ENCODE results near the gene ALDH3B2. TPM values are rescaled to one million over a fixed set of nuclear protein-coding genes. Genes with fewer than 3 reads are reported as not detected.

The ALDH3B2 gene
- total RNA-seq, 1 experiment from 2014 or later = not detected

- H3K27ac ChIP-seq (ENCODE audit: insufficient read length, low read depth, low read length) = no peak overlapping the region
- no CpG with 5 or more reads among the region's 28 CpGs for WGBS (ENCODE audit: extremely low coverage, insufficient read length, low lambda C conversion rate)
- H3K79me1 ChIP-seq (ENCODE audit: insufficient read depth, low read depth, low read length, poor library complexity, severe bottlenecking) = no peaks in the 10 kb centered on the region
- H3K4ac ChIP-seq (ENCODE audit: low read depth, low read length) = no peak overlapping the region
- no peaks in the 10 kb centered on the region for H3K79me2 ChIP-seq (ENCODE audit: insufficient read depth, low read length)
- no peak overlapping the region for H4K8ac ChIP-seq (replicated peaks; ENCODE audit: insufficient read length, low read depth, low read length)
- no peak overlapping the region for H2BK12ac ChIP-seq (ENCODE audit: insufficient read length, low read depth, low read length)
- H3K14ac ChIP-seq (ENCODE audit: insufficient read depth, low read length) = no peak overlapping the region
- TF ChIP-seq CTCF (conservative IDR thresholded peaks at IDR 0.05) = no peak
- peaks cover 6 to 9% of the 10 kb centered on the region in 2 experiments; a peak in 3 of 4 replicates for H3K4me1 Mint-ChIP-seq
- H2BK5ac ChIP-seq (ENCODE audit: insufficient read length, low read length) = no peak overlapping the region
- no peak overlapping the region for H2AK5ac ChIP-seq (ENCODE audit: insufficient read length, low read length)
- no peak overlapping the region for H4K91ac ChIP-seq (ENCODE audit: insufficient read length, low read depth, low read length)
- no peak for DNase-seq
- H3K23ac ChIP-seq (ENCODE audit: insufficient read length, low read depth, low read length) = no peak overlapping the region
- H3K56ac ChIP-seq (ENCODE audit: insufficient read length, low read depth, low read length) = no peak overlapping the region
- H3T11ph ChIP-seq (ENCODE audit: low read length) = no peak overlapping the region
- no peaks in the 10 kb centered on the region for H3K4me1 ChIP-seq (ENCODE audit: insufficient read depth, low read length)
- no peaks in the 10 kb centered on the region; a peak in 1 of 7 replicates for H3K36me3 Mint-ChIP-seq (ENCODE audit: insufficient read depth in 1 of 3, low read depth in 3 of 3)
- H2BK120ac ChIP-seq (ENCODE audit: low read depth, low read length, poor library complexity, severe bottlenecking) = no peak overlapping the region
- H4K5ac ChIP-seq (ENCODE audit: insufficient read length, low read depth, low read length) = no peak overlapping the region
- H3K9ac ChIP-seq (ENCODE audit: extremely low read depth, insufficient read length, low read length) = no peak overlapping the region
- H3K4me2 ChIP-seq (ENCODE audit: insufficient read depth, insufficient read length, low read length) = no peak overlapping the region
- peaks cover 7% of the 10 kb centered on the region; the same call in 1 of the 2 replicates for H3K27me3 ChIP-seq (ENCODE audit: insufficient read depth, low read length)
- H4K20me1 ChIP-seq (ENCODE audit: control insufficient read depth, insufficient read depth, insufficient read length) = no peaks in the 10 kb centered on the region
- no peak overlapping the region for H3K18ac ChIP-seq (ENCODE audit: insufficient read length, low read depth, low read length)
- no peak overlapping the region for H2BK20ac ChIP-seq (ENCODE audit: low read depth, low read length, poor library complexity, severe bottlenecking)
- H2BK15ac ChIP-seq (ENCODE audit: low read depth, low read length) = no peak overlapping the region
- H3K23me2 ChIP-seq (ENCODE audit: insufficient read length, low read depth, low read length, poor library complexity, severe bottlenecking) = no peaks in the 10 kb centered on the region
- no peak overlapping the region; a peak in 1 of 7 replicates for H3K27ac Mint-ChIP-seq
- H2AFZ ChIP-seq (ENCODE audit: low read length) = no peak overlapping the region
- H3K4me3 Mint-ChIP-seq = no peak overlapping the region
- H3K9me3 ChIP-seq (ENCODE audit: control insufficient read depth, low read depth, low read length) = no peaks in the 10 kb centered on the region
- peaks cover 53% of the 10 kb centered on the region for H3K27me3 Mint-ChIP-seq (ENCODE audit: low read depth)
- H3K9me3 Mint-ChIP-seq = peaks cover 0 to 4% of the 10 kb centered on the region in 2 experiments; a peak in 2 of 5 replicates
Observed at GRCh38 chr11:67641338-67642172, 32.9 kb downstream of the ALDH3B2 start.
